Transverse colon (tissue), 3 donors: ENCODE data around the gene PHKG2.

ENCODE experiments used
- EP300 ChIP-seq: sonication (generic); formaldehyde crosslinking; IDR thresholded peaks from one replicate; pipeline ENCODE4 v1.6.1; 2017; ENCODE audit warnings: antibody characterized with exemption, low read depth
- TF ChIP-seq, protein P1 (sequence below), 5 experiments: fragments of 200-600 bp in 3 of 5; fragments of 450-650 bp in 2 of 5; sonication (generic) in 3 of 5; IDR thresholded peaks; 1 replicate in 2 of 5; 2 replicates in 3 of 5; pipeline ENCODE4 v1.5.1; 2016 to 2017; ENCODE audit warnings: antibody characterized with exemption in 5 of 5, inconsistent platforms in 3 of 5, mild to moderate bottlenecking in 2 of 5, moderate library complexity in 1 of 5

GRCh38 chr16:30750201-30750600 is 2.0 kb downstream of the PHKG2 start:
- TF ChIP-seq, protein P1, sequence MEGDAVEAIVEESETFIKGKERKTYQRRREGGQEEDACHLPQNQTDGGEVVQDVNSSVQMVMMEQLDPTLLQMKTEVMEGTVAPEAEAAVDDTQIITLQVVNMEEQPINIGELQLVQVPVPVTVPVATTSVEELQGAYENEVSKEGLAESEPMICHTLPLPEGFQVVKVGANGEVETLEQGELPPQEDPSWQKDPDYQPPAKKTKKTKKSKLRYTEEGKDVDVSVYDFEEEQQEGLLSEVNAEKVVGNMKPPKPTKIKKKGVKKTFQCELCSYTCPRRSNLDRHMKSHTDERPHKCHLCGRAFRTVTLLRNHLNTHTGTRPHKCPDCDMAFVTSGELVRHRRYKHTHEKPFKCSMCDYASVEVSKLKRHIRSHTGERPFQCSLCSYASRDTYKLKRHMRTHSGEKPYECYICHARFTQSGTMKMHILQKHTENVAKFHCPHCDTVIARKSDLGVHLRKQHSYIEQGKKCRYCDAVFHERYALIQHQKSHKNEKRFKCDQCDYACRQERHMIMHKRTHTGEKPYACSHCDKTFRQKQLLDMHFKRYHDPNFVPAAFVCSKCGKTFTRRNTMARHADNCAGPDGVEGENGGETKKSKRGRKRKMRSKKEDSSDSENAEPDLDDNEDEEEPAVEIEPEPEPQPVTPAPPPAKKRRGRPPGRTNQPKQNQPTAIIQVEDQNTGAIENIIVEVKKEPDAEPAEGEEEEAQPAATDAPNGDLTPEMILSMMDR (IDR thresholded peaks at IDR 0.05) = no peak
- no peak for TF ChIP-seq EP300
